Measurements from ENCODE around the gene GPX6.

The GPX6 gene

DNA sequence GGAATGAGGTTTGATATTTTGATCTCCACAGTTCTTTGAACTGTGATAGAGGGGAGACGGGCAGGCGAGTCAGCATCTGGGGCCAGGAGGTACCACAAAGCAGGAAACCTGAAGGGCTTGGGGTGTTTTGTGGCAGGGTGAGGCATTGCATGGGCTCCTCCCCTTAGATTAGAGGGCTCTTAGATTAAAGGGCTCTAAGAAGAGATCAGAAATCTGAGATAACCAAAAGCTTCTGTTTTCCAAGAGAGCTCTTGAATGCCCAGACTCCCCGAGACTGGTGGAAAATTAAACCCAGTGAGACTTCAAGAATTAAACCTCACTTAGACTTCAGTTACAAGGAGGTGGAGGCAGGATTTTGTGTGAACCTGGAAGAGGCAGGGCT is 7.6 kb upstream of the GPX6 start:
- TF ChIP-seq SIN3A (IDR thresholded peaks at IDR 0.05; ENCODE audit: borderline replicate concordance, insufficient read depth, low read length): no peak

DNA sequence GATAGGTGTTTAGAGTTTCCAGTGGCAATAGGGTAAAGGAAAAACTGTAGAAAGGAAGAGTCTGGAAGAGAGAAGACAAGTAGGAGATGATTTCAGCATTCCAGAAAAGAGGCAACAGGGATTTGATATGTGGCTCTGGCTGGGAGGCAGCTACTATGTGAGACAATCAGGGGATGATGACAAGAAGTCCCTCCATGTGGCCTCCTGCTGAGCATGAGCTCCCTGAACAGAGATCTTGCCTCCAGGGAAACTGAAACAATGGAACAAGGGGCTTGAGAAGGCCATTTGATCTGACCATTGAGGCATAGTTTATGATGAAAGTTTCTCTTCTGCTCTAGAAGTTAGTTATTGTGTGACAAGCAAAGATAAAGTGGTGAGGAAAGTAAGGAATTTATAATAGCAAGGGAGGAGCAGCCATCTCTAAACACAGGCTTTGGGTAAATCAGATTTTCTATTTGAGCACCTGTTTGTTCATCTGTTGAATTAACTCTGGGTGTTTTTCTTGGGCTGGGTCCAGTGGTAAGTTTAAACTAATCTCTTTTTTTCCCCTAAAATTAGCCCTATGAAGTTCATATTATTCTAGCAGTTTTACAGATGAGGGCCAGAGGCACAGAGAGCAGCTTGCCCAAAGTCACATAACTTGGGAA is 7.1 kb upstream of the GPX6 start:
- TF ChIP-seq POLR2AphosphoS5 (IDR thresholded peaks at IDR 0.05; ENCODE audit: low read depth, low read length): no peak
- TF ChIP-seq, protein P1, sequence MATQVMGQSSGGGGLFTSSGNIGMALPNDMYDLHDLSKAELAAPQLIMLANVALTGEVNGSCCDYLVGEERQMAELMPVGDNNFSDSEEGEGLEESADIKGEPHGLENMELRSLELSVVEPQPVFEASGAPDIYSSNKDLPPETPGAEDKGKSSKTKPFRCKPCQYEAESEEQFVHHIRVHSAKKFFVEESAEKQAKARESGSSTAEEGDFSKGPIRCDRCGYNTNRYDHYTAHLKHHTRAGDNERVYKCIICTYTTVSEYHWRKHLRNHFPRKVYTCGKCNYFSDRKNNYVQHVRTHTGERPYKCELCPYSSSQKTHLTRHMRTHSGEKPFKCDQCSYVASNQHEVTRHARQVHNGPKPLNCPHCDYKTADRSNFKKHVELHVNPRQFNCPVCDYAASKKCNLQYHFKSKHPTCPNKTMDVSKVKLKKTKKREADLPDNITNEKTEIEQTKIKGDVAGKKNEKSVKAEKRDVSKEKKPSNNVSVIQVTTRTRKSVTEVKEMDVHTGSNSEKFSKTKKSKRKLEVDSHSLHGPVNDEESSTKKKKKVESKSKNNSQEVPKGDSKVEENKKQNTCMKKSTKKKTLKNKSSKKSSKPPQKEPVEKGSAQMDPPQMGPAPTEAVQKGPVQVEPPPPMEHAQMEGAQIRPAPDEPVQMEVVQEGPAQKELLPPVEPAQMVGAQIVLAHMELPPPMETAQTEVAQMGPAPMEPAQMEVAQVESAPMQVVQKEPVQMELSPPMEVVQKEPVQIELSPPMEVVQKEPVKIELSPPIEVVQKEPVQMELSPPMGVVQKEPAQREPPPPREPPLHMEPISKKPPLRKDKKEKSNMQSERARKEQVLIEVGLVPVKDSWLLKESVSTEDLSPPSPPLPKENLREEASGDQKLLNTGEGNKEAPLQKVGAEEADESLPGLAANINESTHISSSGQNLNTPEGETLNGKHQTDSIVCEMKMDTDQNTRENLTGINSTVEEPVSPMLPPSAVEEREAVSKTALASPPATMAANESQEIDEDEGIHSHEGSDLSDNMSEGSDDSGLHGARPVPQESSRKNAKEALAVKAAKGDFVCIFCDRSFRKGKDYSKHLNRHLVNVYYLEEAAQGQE (IDR thresholded peaks at IDR 0.05; ENCODE audit: insufficient read depth in 1 of 2, low read depth in 2 of 2, low read length in 2 of 2): no peak
- no peak for TF ChIP-seq TAF1 (IDR thresholded peaks at IDR 0.05; ENCODE audit: borderline replicate concordance, insufficient read depth, low read length)
- TF ChIP-seq SIN3A (IDR thresholded peaks at IDR 0.05; ENCODE audit: borderline replicate concordance, insufficient read depth, low read length): no peak
- TF ChIP-seq FOXP2 (optimal IDR thresholded peaks at IDR 0.05; ENCODE audit: borderline replicate concordance, extremely low read depth, extremely low read length, insufficient read depth): no peak

- TF ChIP-seq, protein P1 (IDR thresholded peaks at IDR 0.05; ENCODE audit: insufficient read depth in 1 of 2, low read depth in 2 of 2, low read length in 2 of 2): no peak
- TF ChIP-seq POLR2AphosphoS5 (IDR thresholded peaks at IDR 0.05; ENCODE audit: low read depth, low read length) (no peak), FOXP2 (optimal IDR thresholded peaks at IDR 0.05; ENCODE audit: borderline replicate concordance, extremely low read depth, extremely low read length, insufficient read depth) (no peak), SIN3A (IDR thresholded peaks at IDR 0.05; ENCODE audit: borderline replicate concordance, insufficient read depth, low read length) (no peak), TAF1 (IDR thresholded peaks at IDR 0.05; ENCODE audit: borderline replicate concordance, insufficient read depth, low read length) (no peak)
These were observed 2.4 kb upstream of the GPX6 start for GRCh38 chr6:28517964-28518363.

GRCh38 chr6:28511628-28512300 is 3.8 kb downstream of the GPX6 start:
- TF ChIP-seq POLR2AphosphoS5 (IDR thresholded peaks at IDR 0.05; ENCODE audit: low read depth, low read length) (no peak), FOXP2 (optimal IDR thresholded peaks at IDR 0.05; ENCODE audit: borderline replicate concordance, extremely low read depth, extremely low read length, insufficient read depth) (no peak), SIN3A (IDR thresholded peaks at IDR 0.05; ENCODE audit: borderline replicate concordance, insufficient read depth, low read length) (no peak), TAF1 (IDR thresholded peaks at IDR 0.05; ENCODE audit: borderline replicate concordance, insufficient read depth, low read length) (no peak)
- TF ChIP-seq, protein P1 (IDR thresholded peaks at IDR 0.05; ENCODE audit: insufficient read depth in 1 of 2, low read depth in 2 of 2, low read length in 2 of 2): no peak

- TF ChIP-seq, protein P1 (IDR thresholded peaks at IDR 0.05; ENCODE audit: insufficient read depth in 1 of 2, low read depth in 2 of 2, low read length in 2 of 2): no peak
- TF ChIP-seq POLR2AphosphoS5 (IDR thresholded peaks at IDR 0.05; ENCODE audit: low read depth, low read length): no peak
- TF ChIP-seq TAF1 (IDR thresholded peaks at IDR 0.05; ENCODE audit: borderline replicate concordance, insufficient read depth, low read length): no peak
- no peak for TF ChIP-seq FOXP2 (optimal IDR thresholded peaks at IDR 0.05; ENCODE audit: borderline replicate concordance, extremely low read depth, extremely low read length, insufficient read depth)
- no peak for TF ChIP-seq SIN3A (IDR thresholded peaks at IDR 0.05; ENCODE audit: borderline replicate concordance, insufficient read depth, low read length)
These were observed 8.7 kb downstream of the GPX6 start for GRCh38 chr6:28506807-28507475.
